Measurements from ENCODE around the gene ADAMTS18.
"Not testable (repeated sequence)": the region's sequence is repeated elsewhere in the genome, so short reads cannot be mapped to it uniquely, and the experiment has no call there.

ADAMTS18 gene

DNA sequence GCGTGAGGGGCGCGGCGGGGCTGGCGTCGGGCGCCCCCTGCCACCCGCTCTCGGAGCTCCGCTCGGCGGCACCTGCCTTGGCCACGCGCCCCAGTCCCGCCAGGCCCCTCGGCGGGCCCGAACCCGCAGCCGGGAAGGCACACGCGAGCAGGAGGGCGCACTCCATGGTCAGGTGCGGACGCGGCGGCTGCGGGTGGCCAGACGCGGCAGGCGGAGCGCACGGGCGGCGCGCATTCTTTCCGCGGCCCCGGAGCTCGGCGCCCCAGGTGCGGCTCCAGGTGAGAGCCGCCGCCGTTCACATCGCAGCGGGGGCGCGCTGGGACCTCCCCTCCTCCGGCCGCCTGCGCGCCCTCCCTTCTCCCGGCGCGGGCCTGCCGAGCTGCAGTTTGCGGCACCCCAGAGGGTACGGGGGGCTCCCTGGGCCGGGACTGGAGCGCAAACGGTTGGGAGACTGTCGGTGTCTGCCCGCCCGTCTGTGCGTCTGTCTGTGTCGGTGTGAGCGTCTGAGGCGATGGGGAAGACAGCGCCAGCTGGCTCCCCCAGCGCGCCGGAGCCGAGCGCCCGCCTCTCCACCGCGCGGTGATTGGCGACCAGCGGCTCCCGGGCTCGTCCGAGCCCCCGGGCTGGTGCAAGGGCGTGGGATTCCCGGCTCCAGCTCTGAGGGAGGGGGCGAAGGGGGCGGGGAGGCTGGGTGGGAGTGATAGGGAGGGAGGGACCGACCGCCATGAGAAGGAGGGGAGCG, at the start of gene ADAMTS18:
Gene ADAMTS18 (minus strand): TSS at position 505 of the 742 bp plus-strand sequence. CDS start 339 bp downstream, at position 166.
- peak; percentile 1 for DNase-seq

GRCh38 chr16:77480681-77481315, 46.0 kb upstream of the ADAMTS18 start:
- no peak for DNase-seq

- DNase-seq: no peak
Measured at GRCh38 chr16:77472262-77472661, 37.4 kb upstream of the ADAMTS18 start.

DNA sequence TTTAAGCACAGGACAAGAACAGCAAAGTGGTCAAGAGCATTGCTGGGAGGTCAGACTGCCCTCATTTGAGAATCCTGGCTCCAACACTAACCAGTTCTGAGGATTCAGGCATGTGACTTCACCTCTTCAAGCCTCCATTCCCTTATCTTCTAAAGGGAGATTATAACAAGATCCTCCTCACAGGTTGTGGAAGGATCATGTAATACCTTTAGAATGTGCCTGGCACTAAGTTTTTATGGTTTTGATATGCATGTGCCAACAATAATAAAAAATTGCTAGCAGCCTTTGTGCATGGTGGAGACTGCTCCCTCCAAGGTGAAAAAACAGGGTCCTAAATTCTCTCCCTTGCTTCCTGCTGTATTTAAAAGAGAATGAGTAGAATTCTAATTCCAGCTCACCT, 36.0 kb upstream of the ADAMTS18 start:
- no peak for DNase-seq

- DNase-seq: no peak
Measured at GRCh38 chr16:77469634-77470033, 34.8 kb upstream of the ADAMTS18 start.

DNA sequence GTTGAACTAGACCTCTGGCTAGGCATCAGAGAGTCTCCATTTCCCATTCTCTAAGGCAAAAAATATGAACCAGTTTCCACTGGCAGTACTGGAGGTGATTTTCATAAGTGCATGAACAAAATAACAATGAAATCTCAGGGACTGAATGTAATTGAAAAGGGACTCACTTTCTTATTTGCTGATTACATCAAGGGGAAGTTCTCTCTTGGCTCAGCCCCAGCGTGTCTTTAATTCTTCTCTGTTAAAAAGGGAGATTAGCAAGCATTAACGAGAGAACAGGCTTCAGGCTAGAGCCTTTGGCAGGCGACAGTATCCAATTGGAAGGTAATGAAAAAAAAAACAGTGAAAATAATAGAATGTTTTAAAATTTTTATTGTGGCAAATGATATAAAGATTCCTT, 34.0 kb upstream of the ADAMTS18 start:
- no peak for DNase-seq

GRCh38 chr16:77467821-77468335, 33.0 kb upstream of the ADAMTS18 start:
- DNase-seq: no peak

DNA sequence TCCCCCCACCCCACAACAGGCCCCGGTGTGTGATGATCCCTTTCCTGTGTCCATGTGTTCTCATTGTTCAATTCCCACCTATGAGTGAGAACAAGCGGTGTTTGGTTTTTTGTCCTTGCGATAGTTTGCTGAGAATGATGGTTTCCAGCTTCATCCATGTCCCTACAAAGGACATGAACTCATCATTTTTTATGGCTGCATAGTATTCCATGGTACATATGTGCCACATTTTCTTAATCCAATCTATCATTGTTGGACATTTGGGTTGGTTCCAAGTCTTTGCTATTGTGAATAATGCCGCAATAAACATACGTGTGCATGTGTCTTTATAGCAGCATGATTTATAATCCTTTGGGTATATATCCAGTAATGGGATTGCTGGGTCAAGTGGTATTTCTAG, 28.8 kb upstream of the ADAMTS18 start:
- not testable (repeated sequence) for DNase-seq

- no peak for DNase-seq
Measured at GRCh38 chr16:77462894-77463293, 28.1 kb upstream of the ADAMTS18 start.

- no peak for DNase-seq
Measured at GRCh38 chr16:77459534-77460254, 24.9 kb upstream of the ADAMTS18 start.

- peak; percentile 49 for DNase-seq
Measured at GRCh38 chr16:77457046-77457445, 22.2 kb upstream of the ADAMTS18 start.

DNA sequence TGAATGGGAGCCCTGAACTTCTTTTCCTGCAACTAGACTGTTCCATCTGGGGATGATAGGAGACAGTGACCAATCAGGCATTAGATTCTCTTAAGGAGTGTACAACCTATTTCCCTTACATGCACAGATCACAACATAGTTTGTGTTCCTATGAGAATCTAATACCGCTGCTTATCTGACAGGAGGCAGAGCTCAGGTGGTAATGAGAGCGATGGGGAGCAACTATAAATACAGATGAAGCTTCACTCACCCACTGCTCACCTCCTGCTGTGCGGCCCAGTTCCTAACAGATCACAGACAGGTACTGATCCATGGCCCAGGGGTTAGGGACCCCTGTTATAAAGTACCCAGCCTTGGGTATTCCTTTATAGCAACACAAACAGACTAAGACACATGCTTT, 17.4 kb upstream of the ADAMTS18 start:
- no peak for DNase-seq

DNA sequence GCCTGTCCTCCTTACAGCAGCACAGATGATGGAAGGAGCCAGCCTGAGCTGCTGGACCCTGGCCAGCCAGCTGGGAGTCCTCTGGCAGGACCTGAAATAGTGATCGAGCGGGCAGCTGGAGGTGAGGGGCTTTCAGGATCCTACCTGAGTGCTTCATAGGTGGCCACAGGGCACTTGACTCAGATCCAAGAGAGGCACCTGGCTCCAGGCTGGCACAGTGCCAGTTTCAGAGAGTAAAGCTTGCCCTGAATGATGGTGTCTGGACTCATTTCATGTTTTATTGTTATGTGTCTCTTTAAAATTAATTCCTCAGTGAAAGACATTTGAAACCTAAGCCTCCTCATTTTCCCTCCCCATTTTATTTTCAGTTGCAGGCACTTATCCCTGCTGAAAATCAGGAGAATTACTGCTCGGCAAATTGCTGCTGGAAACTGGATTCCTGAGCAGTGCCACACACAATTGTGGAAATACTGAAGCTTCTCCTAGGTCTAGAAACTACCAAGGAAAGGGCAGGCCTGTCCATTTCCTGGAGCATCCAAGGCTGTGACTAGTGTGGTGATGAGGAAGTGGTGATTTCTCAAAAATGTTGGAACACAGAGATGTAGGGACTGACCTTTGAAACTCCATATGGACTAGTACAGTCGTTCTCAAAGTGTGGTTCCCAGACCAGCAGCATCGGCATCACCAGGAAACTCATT, 16.1 kb upstream of the ADAMTS18 start:
- peak; percentile 24 for DNase-seq

GRCh38 chr16:77449208-77449607, 14.4 kb upstream of the ADAMTS18 start:
- DNase-seq: no peak

- DNase-seq: no peak
Measured at GRCh38 chr16:77445324-77445723, 10.5 kb upstream of the ADAMTS18 start.

- no peak for DNase-seq
Measured at GRCh38 chr16:77444147-77444460, 9.3 kb upstream of the ADAMTS18 start.

DNA sequence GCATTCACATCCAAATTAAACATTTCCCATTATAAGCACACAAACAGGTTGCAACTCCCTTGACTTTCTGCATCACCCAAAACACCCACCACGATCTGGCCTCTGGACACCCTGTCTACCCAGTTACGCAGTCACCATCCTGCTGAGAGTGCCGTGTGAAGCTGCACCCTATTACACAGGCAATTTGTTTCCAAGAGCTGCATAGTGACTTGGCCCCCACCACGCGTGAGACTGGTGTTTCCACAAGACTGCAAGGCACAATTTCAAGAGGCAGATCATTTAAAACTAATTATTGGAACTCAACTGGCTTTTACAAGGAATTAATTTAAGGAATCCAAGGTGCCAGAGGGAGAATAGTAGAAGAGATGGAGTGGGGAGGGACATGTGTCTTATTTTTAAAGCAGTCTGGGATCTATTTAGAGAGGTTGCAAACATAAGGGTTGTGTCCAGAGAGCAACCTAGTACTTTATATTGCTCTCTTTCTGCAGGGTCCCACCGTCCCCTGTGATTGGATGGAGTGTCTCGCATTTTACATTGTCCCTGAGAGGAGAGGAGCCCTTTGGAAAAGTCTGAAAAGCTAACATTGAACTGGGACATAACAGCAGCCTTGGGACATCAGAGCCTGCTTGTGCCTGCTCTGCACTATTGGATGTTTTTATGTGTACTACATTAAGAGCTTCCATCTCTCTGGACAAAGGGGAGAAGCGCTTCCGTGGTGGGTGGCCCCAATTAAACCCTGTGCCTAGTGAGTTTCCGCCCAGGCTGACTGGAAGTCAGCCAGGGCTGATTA, 8.7 kb upstream of the ADAMTS18 start:
- no peak for DNase-seq

DNA sequence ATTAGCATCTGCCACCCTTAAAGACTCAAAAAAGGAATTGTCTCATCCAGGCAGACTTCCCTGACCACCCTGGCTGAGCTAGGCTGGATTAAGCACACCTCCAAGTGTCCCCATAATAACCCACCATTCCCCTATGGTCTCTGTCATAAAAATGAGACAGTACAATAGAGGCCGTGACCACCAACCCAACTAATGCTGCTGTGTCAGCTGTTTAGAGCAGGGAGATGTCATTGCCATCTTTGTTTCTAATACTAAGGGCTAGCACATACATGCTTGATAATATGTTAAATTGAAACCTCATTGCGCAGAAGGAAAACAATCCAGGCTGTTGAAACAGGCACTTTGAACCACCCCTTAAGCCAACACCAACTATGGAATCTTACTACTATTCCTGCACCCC, 7.2 kb upstream of the ADAMTS18 start:
- DNase-seq: no peak

- no peak for DNase-seq
Measured at GRCh38 chr16:77439106-77439505, 4.3 kb upstream of the ADAMTS18 start.

GRCh38 chr16:77437859-77438258, 3.0 kb upstream of the ADAMTS18 start:
- no peak for DNase-seq

- no peak for DNase-seq
Measured at GRCh38 chr16:77435272-77435820, 512 bp upstream of the ADAMTS18 start.

DNA sequence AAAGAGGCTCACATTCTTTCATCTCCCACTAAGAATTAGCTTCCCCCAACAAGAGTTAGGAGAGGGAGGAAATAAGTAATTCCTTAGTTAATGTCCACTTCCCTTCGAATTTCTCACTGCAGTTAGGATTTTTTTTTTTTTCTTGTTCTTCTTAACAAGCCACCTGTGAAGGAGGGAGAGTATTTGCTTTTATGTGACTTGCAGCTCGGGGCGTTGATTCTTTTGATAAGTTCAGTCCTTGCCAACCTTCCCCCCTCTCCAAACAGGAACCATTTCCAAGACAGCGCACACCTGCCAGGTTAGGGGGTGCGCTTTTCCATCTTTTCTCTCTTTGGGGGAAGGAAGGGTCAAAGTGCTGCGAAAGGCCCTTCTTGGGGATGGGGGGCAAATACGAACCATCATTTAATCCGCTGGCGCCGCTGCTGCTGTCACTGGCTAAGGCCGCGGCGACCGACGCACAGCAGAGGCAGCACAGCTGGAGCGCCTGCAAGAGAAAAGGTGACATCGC, 758 bp downstream of the ADAMTS18 start:
- DNase-seq: no peak
